Mucosa of stomach (tissue), 1 donor: ENCODE data around the gene GLO1.
"Not testable (repeated sequence)": the region's sequence is repeated elsewhere in the genome, so short reads cannot be mapped to it uniquely, and the experiment has no call there.

ENCODE experiments used
- H3K27me3 ChIP-seq: one replicate; pipeline ENCODE4 v1.7.0; 2013; ENCODE audit warnings: mild to moderate bottlenecking, low read length; ENCODE audit not compliant: control insufficient read depth, insufficient read depth
- H3K36me3 ChIP-seq: one replicate; pipeline ENCODE4 v1.7.0; 2013; ENCODE audit warnings: low read length; ENCODE audit not compliant: control insufficient read depth, insufficient read depth
- H3K4me1 ChIP-seq: one replicate; pipeline ENCODE4 v1.7.0; 2013; ENCODE audit warnings: mild to moderate bottlenecking, low read length; ENCODE audit not compliant: control insufficient read depth, insufficient read depth
- H3K4me3 ChIP-seq: one replicate; pipeline ENCODE4 v1.7.0; 2013; ENCODE audit warnings: low read length
- H3K9ac ChIP-seq: one replicate; pipeline ENCODE4 v1.7.0; 2013; ENCODE audit warnings: mild to moderate bottlenecking, low read length, moderate library complexity
- H3K9me3 ChIP-seq: one replicate; pipeline ENCODE4 v1.7.0; 2013; ENCODE audit warnings: mild to moderate bottlenecking, low read length, moderate library complexity; ENCODE audit not compliant: control insufficient read depth
- donor health status: Pancreatic carcinoma.

The GLO1 gene

GRCh38 chr6:38699702-38700101 lies 3.2 kb downstream of the GLO1 start:
- not testable (repeated sequence) for H3K9ac ChIP-seq, H3K4me1 ChIP-seq, H3K4me3 ChIP-seq, H3K9me3 ChIP-seq, H3K36me3 ChIP-seq, H3K27me3 ChIP-seq

GRCh38 chr6:38697846-38698245 lies 5.1 kb downstream of the GLO1 start:
- Histone ChIP-seq H3K27me3 (no peaks in the 10 kb centered on the region), H3K9ac (no peak overlapping the region), H3K9me3 (no peaks in the 10 kb centered on the region), H3K4me1 (no peaks in the 10 kb centered on the region), H3K4me3 (no peak overlapping the region), H3K36me3 (no peaks in the 10 kb centered on the region)

GRCh38 chr6:38696345-38696744 lies 6.6 kb downstream of the GLO1 start:
- Histone ChIP-seq H3K36me3 (no peaks in the 10 kb centered on the region), H3K4me1 (no peaks in the 10 kb centered on the region), H3K4me3 (no peak overlapping the region), H3K9me3 (no peaks in the 10 kb centered on the region), H3K9ac (no peak overlapping the region), H3K27me3 (no peaks in the 10 kb centered on the region)

- no peaks in the 10 kb centered on the region for H3K4me1 ChIP-seq
- H3K36me3 ChIP-seq: no peaks in the 10 kb centered on the region
- H3K9me3 ChIP-seq: no peaks in the 10 kb centered on the region
- no peak overlapping the region for H3K4me3 ChIP-seq
- H3K27me3 ChIP-seq: no peaks in the 10 kb centered on the region
- no peak overlapping the region for H3K9ac ChIP-seq
These were observed 7.0 kb downstream of the GLO1 start for GRCh38 chr6:38695933-38696332.

GRCh38 chr6:38695227-38695900 lies 7.6 kb downstream of the GLO1 start:
- no peak overlapping the region for H3K9ac ChIP-seq
- H3K4me3 ChIP-seq: no peak overlapping the region
- H3K27me3 ChIP-seq: no peaks in the 10 kb centered on the region
- H3K9me3 ChIP-seq: no peaks in the 10 kb centered on the region
- H3K36me3 ChIP-seq: no peaks in the 10 kb centered on the region
- H3K4me1 ChIP-seq: no peaks in the 10 kb centered on the region

- H3K4me1 ChIP-seq: no peaks in the 10 kb centered on the region
- no peak overlapping the region for H3K4me3 ChIP-seq
These were observed 14.3 kb downstream of the GLO1 start for GRCh38 chr6:38688579-38689087.

GRCh38 chr6:38687549-38687948 lies 15.4 kb downstream of the GLO1 start:
- H3K27me3 ChIP-seq: no peaks in the 10 kb centered on the region
- H3K36me3 ChIP-seq: no peaks in the 10 kb centered on the region
- H3K4me1 ChIP-seq: no peaks in the 10 kb centered on the region
- H3K9me3 ChIP-seq: no peaks in the 10 kb centered on the region
- H3K4me3 ChIP-seq: no peak overlapping the region
- no peak overlapping the region for H3K9ac ChIP-seq

More at GRCh38 chr6:38688579-38689087, 14.3 kb downstream of the GLO1 start:
- no peaks in the 10 kb centered on the region for H3K9me3 ChIP-seq
- H3K9ac ChIP-seq: no peak overlapping the region
- H3K36me3 ChIP-seq: no peaks in the 10 kb centered on the region
- H3K27me3 ChIP-seq: no peaks in the 10 kb centered on the region

- Histone ChIP-seq H3K27me3 (no peaks in the 10 kb centered on the region), H3K9ac (no peak overlapping the region), H3K9me3 (no peaks in the 10 kb centered on the region), H3K4me3 (no peak overlapping the region), H3K36me3 (no peaks in the 10 kb centered on the region), H3K4me1 (no peaks in the 10 kb centered on the region)
These were observed 15.9 kb downstream of the GLO1 start for GRCh38 chr6:38687043-38687353.

GRCh38 chr6:38686270-38687042 lies 16.5 kb downstream of the GLO1 start:
- no peak overlapping the region for H3K9ac ChIP-seq
- H3K9me3 ChIP-seq: no peaks in the 10 kb centered on the region
- no peaks in the 10 kb centered on the region for H3K36me3 ChIP-seq

GRCh38 chr6:38684904-38685303 lies 18.0 kb downstream of the GLO1 start:
- Histone ChIP-seq H3K4me1 (no peaks in the 10 kb centered on the region), H3K9ac (no peak overlapping the region), H3K9me3 (no peaks in the 10 kb centered on the region), H3K4me3 (no peak overlapping the region), H3K27me3 (no peaks in the 10 kb centered on the region), H3K36me3 (no peaks in the 10 kb centered on the region)

More at GRCh38 chr6:38686270-38687042, 16.5 kb downstream of the GLO1 start:
- Histone ChIP-seq H3K4me3 (no peak overlapping the region), H3K4me1 (no peaks in the 10 kb centered on the region), H3K27me3 (no peaks in the 10 kb centered on the region)

GRCh38 chr6:38684237-38684636 lies 18.7 kb downstream of the GLO1 start:
- Histone ChIP-seq H3K9ac (no peak overlapping the region), H3K36me3 (no peaks in the 10 kb centered on the region), H3K4me3 (no peak overlapping the region)

GRCh38 chr6:38681850-38682249 lies 21.1 kb downstream of the GLO1 start:
- no peak overlapping the region for H3K4me3 ChIP-seq
- no peaks in the 10 kb centered on the region for H3K9me3 ChIP-seq
- no peaks in the 10 kb centered on the region for H3K36me3 ChIP-seq
- H3K27me3 ChIP-seq: no peaks in the 10 kb centered on the region
- H3K9ac ChIP-seq: no peak overlapping the region
- H3K4me1 ChIP-seq: no peaks in the 10 kb centered on the region

More at GRCh38 chr6:38684237-38684636, 18.7 kb downstream of the GLO1 start:
- H3K4me1 ChIP-seq: no peaks in the 10 kb centered on the region
- no peaks in the 10 kb centered on the region for H3K9me3 ChIP-seq
- H3K27me3 ChIP-seq: no peaks in the 10 kb centered on the region
